ENCODE measurements around the gene PLEKHA7.

DNA sequence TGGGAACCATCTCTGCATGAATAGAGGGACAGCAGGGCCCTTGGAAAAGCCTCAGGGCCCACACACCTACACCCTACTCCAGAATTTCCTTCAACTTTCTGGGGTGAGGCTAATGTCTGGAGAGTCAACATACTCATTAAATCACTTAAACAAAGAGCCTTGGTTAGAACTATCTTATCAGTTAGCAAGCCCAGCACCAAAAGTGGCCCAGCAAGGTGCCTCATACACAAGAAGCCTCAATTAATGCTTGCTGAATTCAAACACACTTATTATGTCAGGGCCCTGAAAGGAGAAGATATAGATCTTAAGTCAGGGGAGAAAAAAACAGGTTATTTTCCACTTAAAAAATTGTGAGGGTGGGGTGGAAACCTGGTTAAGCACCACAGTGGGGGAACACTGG, 214.3 kb downstream of the PLEKHA7 start:
- TF ChIP-seq, protein P1, sequence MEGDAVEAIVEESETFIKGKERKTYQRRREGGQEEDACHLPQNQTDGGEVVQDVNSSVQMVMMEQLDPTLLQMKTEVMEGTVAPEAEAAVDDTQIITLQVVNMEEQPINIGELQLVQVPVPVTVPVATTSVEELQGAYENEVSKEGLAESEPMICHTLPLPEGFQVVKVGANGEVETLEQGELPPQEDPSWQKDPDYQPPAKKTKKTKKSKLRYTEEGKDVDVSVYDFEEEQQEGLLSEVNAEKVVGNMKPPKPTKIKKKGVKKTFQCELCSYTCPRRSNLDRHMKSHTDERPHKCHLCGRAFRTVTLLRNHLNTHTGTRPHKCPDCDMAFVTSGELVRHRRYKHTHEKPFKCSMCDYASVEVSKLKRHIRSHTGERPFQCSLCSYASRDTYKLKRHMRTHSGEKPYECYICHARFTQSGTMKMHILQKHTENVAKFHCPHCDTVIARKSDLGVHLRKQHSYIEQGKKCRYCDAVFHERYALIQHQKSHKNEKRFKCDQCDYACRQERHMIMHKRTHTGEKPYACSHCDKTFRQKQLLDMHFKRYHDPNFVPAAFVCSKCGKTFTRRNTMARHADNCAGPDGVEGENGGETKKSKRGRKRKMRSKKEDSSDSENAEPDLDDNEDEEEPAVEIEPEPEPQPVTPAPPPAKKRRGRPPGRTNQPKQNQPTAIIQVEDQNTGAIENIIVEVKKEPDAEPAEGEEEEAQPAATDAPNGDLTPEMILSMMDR (IDR thresholded peaks at IDR 0.05; ENCODE audit: low read depth, low read length, poor library complexity, severe bottlenecking): no peak
- no peak for TF ChIP-seq EZH2phosphoT487 (IDR thresholded peaks at IDR 0.05; ENCODE audit: borderline replicate concordance, low read length)

All from DOHH2 (cell line).